Astrocyte of the cerebellum (primary cell): ENCODE data around the gene RBFA.

Source experiments
- DNase-seq: peaks from one replicate; pipeline ENCODE4 v3.0.0-alpha.2; 2011; ENCODE audit warnings: low read depth
- H3K4me3 ChIP-seq: 2 replicates; pipeline ENCODE4 v1.5.1; 2011; ENCODE audit warnings: mild to moderate bottlenecking, low read depth, low read length, moderate library complexity
- CTCF ChIP-seq: IDR thresholded peaks from 2 replicates; pipeline ENCODE4 v1.5.1; 2012; ENCODE audit warnings: low read length, low read depth, moderate library complexity, mild to moderate bottlenecking; ENCODE audit errors: missing control alignments
- in situ Hi-C: cut with HindIII; loops from 2 replicates; pipeline ENCODE4 v1.10.0; 2017; ENCODE audit warnings: low sequenced_read_pairs

Gene RBFA

DNA sequence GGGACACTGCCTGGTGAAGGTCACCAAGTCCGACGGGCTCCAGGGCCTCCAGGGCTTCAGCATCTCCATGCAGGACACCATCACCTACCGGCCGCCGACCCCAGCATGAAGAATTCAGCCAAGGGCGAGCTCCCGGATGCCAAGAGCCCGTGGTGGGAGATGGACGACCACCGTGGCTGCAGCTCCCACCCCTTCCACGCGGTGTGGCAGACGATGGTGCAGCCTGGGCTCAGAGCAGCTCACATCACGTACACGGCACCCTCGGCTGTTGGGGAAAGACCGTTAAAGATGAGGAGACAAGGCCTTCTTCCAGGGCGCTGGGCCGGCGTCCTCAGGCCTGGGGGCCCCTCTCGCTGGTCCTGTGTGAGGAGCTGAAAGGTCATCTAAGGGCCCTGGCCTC lies 43.6 kb downstream of the RBFA start:
- DNase-seq: no peak
- in situ Hi-C loops: no loop called here
- TF ChIP-seq CTCF: no peak
- H3K4me3 ChIP-seq: no peak overlapping the region
